HepG2 (cell line): Measurements from ENCODE around the gene UTP15. TPM values are rescaled to one million over a fixed set of nuclear protein-coding genes. Genes with fewer than 3 reads are reported as not detected.
A peak's percentile ranks its signal among the peaks of the same experiment; 100 is the strongest.

Experiments used
- AGO1 ChIP-seq: fragments of 200-400 bp; formaldehyde crosslinking; IDR thresholded peaks from 2 replicates; pipeline ENCODE4 v1.6.1; 2017; ENCODE audit warnings: mild to moderate bottlenecking, low read depth, low read length, moderate library complexity; ENCODE audit not compliant: poor library complexity, severe bottlenecking
- CBX5 ChIP-seq: sonication (generic); formaldehyde crosslinking; IDR thresholded peaks from 2 replicates; pipeline ENCODE4 v1.4.0; 2020; ENCODE audit warnings: missing genetic modification reagents, borderline replicate concordance
- EEA1 ChIP-seq: sonication (generic); formaldehyde crosslinking; IDR thresholded peaks from 2 replicates; pipeline ENCODE4 v1.5.1; 2020; ENCODE audit warnings: mild to moderate bottlenecking, missing genetic modification reagents, borderline replicate concordance
- ELF1 ChIP-seq: sonication (generic); formaldehyde crosslinking; IDR thresholded peaks from 2 replicates; pipeline ENCODE4 v1.4.0; 2020; ENCODE audit warnings: missing genetic modification reagents
- FOXA3 ChIP-seq: IDR thresholded peaks from 2 replicates; pipeline ENCODE4 v1.6.1; 2016; ENCODE audit warnings: missing genetic modification reagents, missing compliant biosample characterization
- GATAD1 ChIP-seq: IDR thresholded peaks from 2 replicates; pipeline ENCODE4 v1.6.1; 2016; ENCODE audit warnings: missing genetic modification reagents, missing compliant biosample characterization
- MIER2 ChIP-seq: IDR thresholded peaks from 2 replicates; pipeline ENCODE4 v1.6.1; 2016; ENCODE audit warnings: missing biosample characterization, missing genetic modification reagents
- NKX3-1 ChIP-seq: sonication (generic); formaldehyde crosslinking; IDR thresholded peaks from 2 replicates; pipeline ENCODE4 v1.5.0; 2020; ENCODE audit warnings: missing genetic modification reagents
- RCOR2 ChIP-seq: IDR thresholded peaks from 2 replicates; pipeline ENCODE4 v1.6.1; 2016; ENCODE audit warnings: missing biosample characterization, missing genetic modification reagents
- WIZ ChIP-seq: sonication (generic); formaldehyde crosslinking; IDR thresholded peaks from 2 replicates; pipeline ENCODE4 v1.5.1; 2020; ENCODE audit warnings: mild to moderate bottlenecking, missing genetic modification reagents
- ZNF224 ChIP-seq: sonication (generic); formaldehyde crosslinking; IDR thresholded peaks from 2 replicates; pipeline ENCODE4 v1.5.0; 2020; ENCODE audit warnings: mild to moderate bottlenecking, missing genetic modification reagents
- ZNF33A ChIP-seq: sonication (generic); formaldehyde crosslinking; IDR thresholded peaks from 2 replicates; pipeline ENCODE4 v1.5.1; 2020; ENCODE audit warnings: missing genetic modification reagents, mild to moderate bottlenecking, moderate library complexity, borderline replicate concordance
- ZNF605 ChIP-seq: sonication (generic); formaldehyde crosslinking; IDR thresholded peaks from 2 replicates; pipeline ENCODE4 v1.8.0; 2022; ENCODE audit warnings: mild to moderate bottlenecking, missing genetic modification reagents
- polyA plus RNA-seq, 8 experiments: library from polyadenylated mRNA; depleted of rRNA in 3 of 8; stranded (reverse) in 7 of 8; unstranded in 1 of 8; fragments of >200 nt; fragmentation: Illumina TruSeq in 4 of 8; extraction: Trizol in 4 of 8; gene quantifications; 2 replicates each; pipeline versions ENCODE4 v1.2.1 to v1.2.3, GENCODE V29; 2011 to 2016; ENCODE audit warnings: low read depth in 4 of 8, missing spikeins in 1 of 8, mixed read lengths in 1 of 8; ENCODE audit not compliant: insufficient read depth in 1 of 8
- total RNA-seq, 5 experiments: library from RNA; depleted of rRNA; stranded (reverse); fragments of >200 nt; fragmentation: Illumina TruSeq; extraction: Trizol; gene quantifications; 2 replicates each; pipeline ENCODE4 v1.2.3, GENCODE V29; 2016; ENCODE audit warnings: low read depth in 1 of 5
- TF ChIP-seq, protein P1 (sequence below), 2 experiments: fragments of 450-650 bp in 1 of 2; sonication (generic) in 1 of 2; formaldehyde crosslinking in 1 of 2; IDR thresholded peaks; 2 replicates each; pipeline versions ENCODE4 v1.6.1 to v1.8.0; 2016 to 2022; ENCODE audit warnings: antibody characterized with exemption in 1 of 2, mild to moderate bottlenecking in 1 of 2, missing genetic modification reagents in 1 of 2
- TF ChIP-seq, protein P2 (sequence below): sonication (generic); formaldehyde crosslinking; IDR thresholded peaks from 2 replicates; pipeline ENCODE4 v1.4.0; 2020; ENCODE audit warnings: mild to moderate bottlenecking, missing genetic modification reagents
- TF ChIP-seq, protein P3 (sequence below): sonication (generic); formaldehyde crosslinking; IDR thresholded peaks from 2 replicates; pipeline ENCODE4 v1.8.0; 2022; ENCODE audit warnings: missing genetic modification reagents, low read depth, mild to moderate bottlenecking, borderline replicate concordance

UTP15 gene
- total and polyA plus RNA-seq, 2 of the 13 experiments (the other 11 are each of a cell fraction or from before 2014, with no cell fraction given) = 7.3 to 35.8 TPM

DNA sequence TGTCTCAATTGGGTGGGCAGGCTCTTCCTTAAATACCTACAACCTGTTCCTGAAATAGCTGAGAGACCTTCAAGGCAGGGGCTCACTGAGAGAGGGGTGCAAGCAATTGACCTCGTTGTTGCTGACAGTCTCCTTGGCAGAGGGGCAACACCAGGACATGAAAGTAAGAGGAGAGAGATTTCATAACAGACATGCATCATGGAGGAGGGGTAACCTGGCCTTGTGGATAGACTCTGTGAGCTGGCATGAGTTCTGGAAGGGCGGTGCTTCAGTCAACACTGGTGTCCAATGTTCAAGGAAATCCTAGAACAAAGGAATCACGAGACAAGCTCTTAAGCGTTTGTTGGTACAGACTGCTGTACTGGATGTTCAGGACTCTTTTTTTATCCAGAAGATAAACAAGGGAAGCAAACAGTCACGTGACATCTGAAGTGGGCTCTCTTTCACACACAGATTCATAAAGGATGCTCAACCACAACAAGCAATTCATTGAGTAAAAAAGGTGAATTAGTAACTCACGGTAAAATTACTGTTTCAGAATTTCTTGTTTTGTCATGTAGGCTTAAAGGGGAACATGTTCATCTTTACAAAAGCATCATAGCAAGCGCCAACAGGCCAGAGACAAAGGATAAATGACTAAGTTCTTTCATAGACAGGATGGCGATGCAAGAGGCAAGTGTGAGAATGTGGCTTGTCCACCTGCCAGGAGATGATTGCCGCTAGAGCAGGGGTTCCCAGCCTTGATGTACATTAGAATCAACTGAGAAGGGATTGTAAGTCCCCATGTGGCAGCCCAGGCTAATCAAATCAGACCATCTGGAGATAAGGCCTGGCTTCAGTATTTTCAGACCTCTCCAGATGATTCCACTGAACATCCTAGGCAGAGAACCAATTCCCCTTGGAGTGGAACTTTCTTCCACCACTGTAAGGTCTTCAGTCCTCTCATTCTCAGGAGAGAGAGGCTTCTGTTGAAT is 20.8 kb upstream of the UTP15 start (continued):
- TF ChIP-seq, protein P1, sequence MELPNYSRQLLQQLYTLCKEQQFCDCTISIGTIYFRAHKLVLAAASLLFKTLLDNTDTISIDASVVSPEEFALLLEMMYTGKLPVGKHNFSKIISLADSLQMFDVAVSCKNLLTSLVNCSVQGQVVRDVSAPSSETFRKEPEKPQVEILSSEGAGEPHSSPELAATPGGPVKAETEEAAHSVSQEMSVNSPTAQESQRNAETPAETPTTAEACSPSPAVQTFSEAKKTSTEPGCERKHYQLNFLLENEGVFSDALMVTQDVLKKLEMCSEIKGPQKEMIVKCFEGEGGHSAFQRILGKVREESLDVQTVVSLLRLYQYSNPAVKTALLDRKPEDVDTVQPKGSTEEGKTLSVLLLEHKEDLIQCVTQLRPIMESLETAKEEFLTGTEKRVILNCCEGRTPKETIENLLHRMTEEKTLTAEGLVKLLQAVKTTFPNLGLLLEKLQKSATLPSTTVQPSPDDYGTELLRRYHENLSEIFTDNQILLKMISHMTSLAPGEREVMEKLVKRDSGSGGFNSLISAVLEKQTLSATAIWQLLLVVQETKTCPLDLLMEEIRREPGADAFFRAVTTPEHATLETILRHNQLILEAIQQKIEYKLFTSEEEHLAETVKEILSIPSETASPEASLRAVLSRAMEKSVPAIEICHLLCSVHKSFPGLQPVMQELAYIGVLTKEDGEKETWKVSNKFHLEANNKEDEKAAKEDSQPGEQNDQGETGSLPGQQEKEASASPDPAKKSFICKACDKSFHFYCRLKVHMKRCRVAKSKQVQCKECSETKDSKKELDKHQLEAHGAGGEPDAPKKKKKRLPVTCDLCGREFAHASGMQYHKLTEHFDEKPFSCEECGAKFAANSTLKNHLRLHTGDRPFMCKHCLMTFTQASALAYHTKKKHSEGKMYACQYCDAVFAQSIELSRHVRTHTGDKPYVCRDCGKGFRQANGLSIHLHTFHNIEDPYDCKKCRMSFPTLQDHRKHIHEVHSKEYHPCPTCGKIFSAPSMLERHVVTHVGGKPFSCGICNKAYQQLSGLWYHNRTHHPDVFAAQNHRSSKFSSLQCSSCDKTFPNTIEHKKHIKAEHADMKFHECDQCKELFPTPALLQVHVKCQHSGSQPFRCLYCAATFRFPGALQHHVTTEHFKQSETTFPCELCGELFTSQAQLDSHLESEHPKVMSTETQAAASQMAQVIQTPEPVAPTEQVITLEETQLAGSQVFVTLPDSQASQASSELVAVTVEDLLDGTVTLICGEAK (IDR thresholded peaks at IDR 0.05) = no peak
- TF ChIP-seq, protein P1 (CRISPR knock-in tag; IDR thresholded peaks at IDR 0.05) = no peak; the same call in 1 of the 2 replicates
- TF ChIP-seq GATAD1 (CRISPR knock-in tag) (peak; percentile 57; the same call in 1 of the 2 replicates), ELF1 (CRISPR knock-in tag) (peak; percentile 36), MIER2 (CRISPR knock-in tag) (peak; percentile 71; the same call in 1 of the 2 replicates), FOXA3 (peak; percentile 98), CBX5 (CRISPR knock-in tag) (peak; percentile 93; the same call in 1 of the 2 replicates), WIZ (CRISPR knock-in tag) (0 out of 2 replicates have a peak, but pooled peaks have one; percentile 15), AGO1 (no peak), NKX3-1 (CRISPR knock-in tag) (peak; percentile 95), EEA1 (CRISPR knock-in tag) (no peak), RCOR2 (CRISPR knock-in tag) (peak; percentile 85), ZNF605 (peak; percentile 76), ZNF33A (CRISPR knock-in tag) (no peak), ZNF224 (CRISPR knock-in tag) (no peak)
- TF ChIP-seq, protein P2, sequence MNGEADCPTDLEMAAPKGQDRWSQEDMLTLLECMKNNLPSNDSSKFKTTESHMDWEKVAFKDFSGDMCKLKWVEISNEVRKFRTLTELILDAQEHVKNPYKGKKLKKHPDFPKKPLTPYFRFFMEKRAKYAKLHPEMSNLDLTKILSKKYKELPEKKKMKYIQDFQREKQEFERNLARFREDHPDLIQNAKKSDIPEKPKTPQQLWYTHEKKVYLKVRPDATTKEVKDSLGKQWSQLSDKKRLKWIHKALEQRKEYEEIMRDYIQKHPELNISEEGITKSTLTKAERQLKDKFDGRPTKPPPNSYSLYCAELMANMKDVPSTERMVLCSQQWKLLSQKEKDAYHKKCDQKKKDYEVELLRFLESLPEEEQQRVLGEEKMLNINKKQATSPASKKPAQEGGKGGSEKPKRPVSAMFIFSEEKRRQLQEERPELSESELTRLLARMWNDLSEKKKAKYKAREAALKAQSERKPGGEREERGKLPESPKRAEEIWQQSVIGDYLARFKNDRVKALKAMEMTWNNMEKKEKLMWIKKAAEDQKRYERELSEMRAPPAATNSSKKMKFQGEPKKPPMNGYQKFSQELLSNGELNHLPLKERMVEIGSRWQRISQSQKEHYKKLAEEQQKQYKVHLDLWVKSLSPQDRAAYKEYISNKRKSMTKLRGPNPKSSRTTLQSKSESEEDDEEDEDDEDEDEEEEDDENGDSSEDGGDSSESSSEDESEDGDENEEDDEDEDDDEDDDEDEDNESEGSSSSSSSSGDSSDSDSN = peak; percentile 36; the same call in 1 of the 2 replicates
- TF ChIP-seq, protein P3, sequence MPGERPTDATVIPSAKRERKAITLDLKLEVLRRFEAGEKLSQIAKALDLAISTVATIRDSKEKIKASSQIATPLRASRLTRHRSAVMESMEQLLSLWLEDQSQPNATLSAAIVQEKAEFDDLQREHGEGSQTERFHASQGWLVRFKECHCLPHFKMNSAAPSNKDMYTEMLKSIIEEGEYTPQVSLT (CRISPR knock-in tag) = no peak
